GM19099 (cell line): ENCODE measurements around the gene GCN1.
A peak's percentile ranks its signal among the peaks of the same experiment; 100 is the strongest.

Source experiments
- POLR2A ChIP-seq: IDR thresholded peaks from 3 replicates; pipeline ENCODE4 v1.6.1; 2011; ENCODE audit warnings: low read depth; ENCODE audit not compliant: insufficient read length; ENCODE audit errors: extremely low read depth

GCN1 gene, protein sequence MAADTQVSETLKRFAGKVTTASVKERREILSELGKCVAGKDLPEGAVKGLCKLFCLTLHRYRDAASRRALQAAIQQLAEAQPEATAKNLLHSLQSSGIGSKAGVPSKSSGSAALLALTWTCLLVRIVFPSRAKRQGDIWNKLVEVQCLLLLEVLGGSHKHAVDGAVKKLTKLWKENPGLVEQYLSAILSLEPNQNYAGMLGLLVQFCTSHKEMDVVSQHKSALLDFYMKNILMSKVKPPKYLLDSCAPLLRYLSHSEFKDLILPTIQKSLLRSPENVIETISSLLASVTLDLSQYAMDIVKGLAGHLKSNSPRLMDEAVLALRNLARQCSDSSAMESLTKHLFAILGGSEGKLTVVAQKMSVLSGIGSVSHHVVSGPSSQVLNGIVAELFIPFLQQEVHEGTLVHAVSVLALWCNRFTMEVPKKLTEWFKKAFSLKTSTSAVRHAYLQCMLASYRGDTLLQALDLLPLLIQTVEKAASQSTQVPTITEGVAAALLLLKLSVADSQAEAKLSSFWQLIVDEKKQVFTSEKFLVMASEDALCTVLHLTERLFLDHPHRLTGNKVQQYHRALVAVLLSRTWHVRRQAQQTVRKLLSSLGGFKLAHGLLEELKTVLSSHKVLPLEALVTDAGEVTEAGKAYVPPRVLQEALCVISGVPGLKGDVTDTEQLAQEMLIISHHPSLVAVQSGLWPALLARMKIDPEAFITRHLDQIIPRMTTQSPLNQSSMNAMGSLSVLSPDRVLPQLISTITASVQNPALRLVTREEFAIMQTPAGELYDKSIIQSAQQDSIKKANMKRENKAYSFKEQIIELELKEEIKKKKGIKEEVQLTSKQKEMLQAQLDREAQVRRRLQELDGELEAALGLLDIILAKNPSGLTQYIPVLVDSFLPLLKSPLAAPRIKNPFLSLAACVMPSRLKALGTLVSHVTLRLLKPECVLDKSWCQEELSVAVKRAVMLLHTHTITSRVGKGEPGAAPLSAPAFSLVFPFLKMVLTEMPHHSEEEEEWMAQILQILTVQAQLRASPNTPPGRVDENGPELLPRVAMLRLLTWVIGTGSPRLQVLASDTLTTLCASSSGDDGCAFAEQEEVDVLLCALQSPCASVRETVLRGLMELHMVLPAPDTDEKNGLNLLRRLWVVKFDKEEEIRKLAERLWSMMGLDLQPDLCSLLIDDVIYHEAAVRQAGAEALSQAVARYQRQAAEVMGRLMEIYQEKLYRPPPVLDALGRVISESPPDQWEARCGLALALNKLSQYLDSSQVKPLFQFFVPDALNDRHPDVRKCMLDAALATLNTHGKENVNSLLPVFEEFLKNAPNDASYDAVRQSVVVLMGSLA (N-terminal part only)

GRCh38 chr12:120194534-120195395, at the start of gene GCN1:
TSS of gene GCN1 (minus strand) at chr12:120194715. CDS start at chr12:120194697, 18 bp downstream.
- peak; percentile 94 for TF ChIP-seq POLR2A

DNA sequence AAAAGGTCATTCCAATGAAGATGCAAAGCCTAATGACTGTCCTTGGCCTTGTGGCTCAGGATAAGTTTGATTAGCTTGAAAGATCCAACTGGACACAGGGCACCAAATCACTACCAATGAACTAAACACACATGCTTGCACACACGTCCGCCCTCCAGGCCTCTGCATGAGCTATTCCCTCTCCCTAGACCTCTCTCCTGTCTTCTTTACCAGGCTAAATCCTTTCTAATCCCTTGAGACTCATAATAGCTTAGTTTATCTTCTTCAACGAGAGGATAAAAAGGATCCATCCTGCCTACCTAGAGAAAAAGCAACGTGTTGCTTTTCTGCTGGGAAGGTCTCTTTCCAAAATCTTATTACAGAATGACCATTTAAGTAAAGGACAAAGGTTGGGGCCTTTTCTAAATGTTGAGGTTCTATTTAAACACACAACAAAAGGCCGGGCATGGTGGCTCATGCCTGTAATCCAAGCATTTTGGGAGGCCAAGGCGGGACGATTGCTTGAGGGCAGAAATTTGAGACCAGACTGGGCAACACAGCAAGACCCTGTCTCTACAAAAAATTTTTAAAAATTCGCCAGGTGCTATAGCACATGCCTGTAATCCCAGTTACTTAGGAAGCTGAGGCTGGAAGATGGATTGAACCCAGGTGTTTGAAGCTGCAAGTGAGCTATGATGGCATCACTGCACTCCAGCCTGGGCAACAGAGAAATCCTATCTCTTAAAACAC, 48.6 kb upstream of the GCN1 start:
- no peak for TF ChIP-seq POLR2A

DNA sequence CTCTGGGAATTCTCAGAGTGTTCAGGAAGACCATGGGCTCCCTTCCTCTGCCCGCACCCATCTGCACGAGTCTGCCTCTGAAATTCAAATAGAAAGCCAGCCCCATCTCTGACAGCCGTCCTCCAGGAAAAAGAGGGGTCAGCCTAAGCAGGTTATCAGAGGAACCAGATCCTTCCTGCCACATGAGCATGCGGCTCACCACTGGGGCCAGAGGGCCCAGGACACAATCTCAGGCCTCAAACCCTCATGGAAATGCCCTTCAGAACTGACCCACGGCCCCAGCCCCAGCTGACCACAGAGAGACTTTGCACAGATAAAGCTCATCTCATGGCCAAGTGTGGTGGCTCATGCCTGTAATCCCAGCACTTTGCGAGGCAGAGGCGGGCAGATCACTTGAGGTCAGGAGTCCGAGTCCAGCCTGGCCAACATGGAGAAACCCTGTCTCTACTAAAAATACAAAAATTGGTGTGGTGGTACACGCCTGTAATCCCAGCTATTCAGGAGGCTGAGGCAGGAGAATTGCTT, 47.8 kb upstream of the GCN1 start:
- no peak for TF ChIP-seq POLR2A

GRCh38 chr12:120241561-120242274, 47.2 kb upstream of the GCN1 start:
- no peak for TF ChIP-seq POLR2A

- no peak for TF ChIP-seq POLR2A
These were observed 45.9 kb upstream of the GCN1 start for GRCh38 chr12:120240495-120240833.

- no peak for TF ChIP-seq POLR2A
These were observed 45.4 kb upstream of the GCN1 start for GRCh38 chr12:120239776-120240494.

GRCh38 chr12:120238839-120239445, 44.4 kb upstream of the GCN1 start:
- no peak for TF ChIP-seq POLR2A

DNA sequence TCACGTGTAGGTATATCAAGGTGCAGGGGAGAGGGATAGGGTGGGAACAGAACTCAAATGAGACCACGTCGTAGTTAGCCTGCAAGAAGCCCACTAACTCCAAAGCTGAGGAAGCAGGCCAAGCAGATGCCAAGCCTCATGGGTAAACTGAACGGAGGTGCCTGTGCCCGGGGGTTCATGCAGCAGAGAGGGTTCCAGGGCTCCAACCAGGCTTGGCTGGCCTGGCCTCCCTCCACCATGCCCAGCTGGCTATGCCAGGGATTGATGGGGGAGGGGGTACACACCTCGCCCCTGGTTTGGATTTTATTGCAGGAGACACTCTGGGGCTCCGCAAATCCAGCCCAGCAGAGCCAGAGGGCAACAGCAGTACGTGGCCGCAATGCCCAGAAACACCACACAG, 43.7 kb upstream of the GCN1 start:
- TF ChIP-seq POLR2A, result no peak

- TF ChIP-seq POLR2A, result no peak
These were observed 43.1 kb upstream of the GCN1 start for GRCh38 chr12:120237360-120238171.

DNA sequence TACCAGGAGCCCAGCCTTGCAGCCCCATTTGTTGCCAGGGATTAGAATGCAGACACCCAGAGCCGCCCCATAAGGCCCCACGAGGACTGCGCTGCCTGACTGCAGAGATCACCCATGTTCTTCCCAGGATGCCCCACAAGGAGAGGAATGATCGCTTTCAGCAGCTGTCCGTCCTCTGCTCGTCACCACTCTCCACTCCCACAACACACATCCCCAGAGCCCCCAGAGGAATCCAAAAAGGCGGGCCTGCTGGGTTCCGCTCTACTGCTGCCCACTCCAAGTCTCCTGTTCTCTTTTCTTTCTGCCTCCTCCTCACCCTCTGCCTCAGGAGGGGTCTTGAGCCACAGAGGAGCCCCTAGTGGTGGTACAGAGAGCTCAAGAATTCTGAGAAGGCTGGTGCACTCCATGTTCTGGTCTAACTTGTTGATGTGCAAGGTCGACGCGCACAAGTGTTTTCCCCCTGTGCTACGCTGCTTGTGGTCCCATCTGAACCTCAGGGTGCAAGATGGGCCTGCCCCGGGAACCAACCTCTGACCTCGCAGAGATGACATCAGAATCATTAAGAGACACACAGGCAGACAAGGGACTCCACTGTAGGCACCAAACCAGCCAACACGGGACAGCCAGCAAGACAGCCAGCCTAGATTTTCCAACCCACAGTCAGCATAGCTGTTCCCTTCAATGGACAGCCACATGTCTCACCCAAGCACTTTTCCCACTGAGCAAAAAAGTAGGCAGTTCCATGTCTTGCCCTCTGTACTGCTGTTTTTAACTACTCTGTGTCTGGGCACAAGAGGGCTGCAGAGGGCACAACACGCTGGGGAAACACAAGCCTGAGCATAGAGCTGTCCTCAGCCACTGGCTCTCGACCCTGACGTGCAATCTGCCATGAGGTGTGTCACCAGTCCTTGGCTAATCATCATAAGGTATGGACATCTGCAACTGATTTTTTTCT, 41.1 kb upstream of the GCN1 start:
- TF ChIP-seq POLR2A, result no peak
